ENCODE results near the gene JCHAIN.
"Not testable (repeated sequence)": the region's sequence is repeated elsewhere in the genome, so short reads cannot be mapped to it uniquely, and the experiment has no call there.

The JCHAIN gene

GRCh38 chr4:70666369-70666768 lies at the start of gene JCHAIN:
Gene JCHAIN (minus strand): TSS chr4:70666508. CDS start chr4:70666490, 18 bp downstream.
- no peak for DNase-seq

GRCh38 chr4:70715097-70715496 lies 48.8 kb upstream of the JCHAIN start:
- DNase-seq: no peak

- no peak for DNase-seq
Measured at GRCh38 chr4:70714079-70714887, 48.0 kb upstream of the JCHAIN start.

GRCh38 chr4:70713453-70714078 lies 47.3 kb upstream of the JCHAIN start:
- no peak for DNase-seq

GRCh38 chr4:70712604-70713452 lies 46.5 kb upstream of the JCHAIN start:
- DNase-seq: no peak

GRCh38 chr4:70712150-70712549 lies 45.8 kb upstream of the JCHAIN start:
- DNase-seq: no peak

GRCh38 chr4:70711599-70711998 lies 45.3 kb upstream of the JCHAIN start:
- no peak for DNase-seq

- DNase-seq: no peak
Measured at GRCh38 chr4:70709611-70710205, 43.4 kb upstream of the JCHAIN start.

- no peak for DNase-seq
Measured at GRCh38 chr4:70706516-70706915, 40.2 kb upstream of the JCHAIN start.

- DNase-seq: no peak
Measured at GRCh38 chr4:70706044-70706461, 39.7 kb upstream of the JCHAIN start.

GRCh38 chr4:70705183-70706043 lies 39.1 kb upstream of the JCHAIN start:
- peak; percentile 80 for DNase-seq

- no peak for DNase-seq
Measured at GRCh38 chr4:70704931-70705182, 38.5 kb upstream of the JCHAIN start.

GRCh38 chr4:70704215-70704930 lies 38.1 kb upstream of the JCHAIN start:
- peak; percentile 69 for DNase-seq

- no peak for DNase-seq
Measured at GRCh38 chr4:70703619-70704214, 37.4 kb upstream of the JCHAIN start.

- DNase-seq: not testable (repeated sequence)
Measured at GRCh38 chr4:70702592-70702991, 36.3 kb upstream of the JCHAIN start.

GRCh38 chr4:70701271-70701670 lies 35.0 kb upstream of the JCHAIN start:
- DNase-seq: no peak

- DNase-seq: no peak
Measured at GRCh38 chr4:70700712-70701111, 34.4 kb upstream of the JCHAIN start.

- not testable (repeated sequence) for DNase-seq
Measured at GRCh38 chr4:70698435-70698834, 32.1 kb upstream of the JCHAIN start.

- not testable (repeated sequence) for DNase-seq
Measured at GRCh38 chr4:70694633-70695032, 28.3 kb upstream of the JCHAIN start.

- no peak for DNase-seq
Measured at GRCh38 chr4:70691661-70692060, 25.4 kb upstream of the JCHAIN start.

GRCh38 chr4:70688795-70689231 lies 22.5 kb upstream of the JCHAIN start:
- peak; percentile 48 for DNase-seq
